Right hindlimb (tissue), 1 donor: ENCODE data around the gene TTLL4.

Experiments
- DNase-seq: peaks from one replicate; pipeline ENCODE4 v3.0.0-alpha.2; 2018

Gene TTLL4

DNA sequence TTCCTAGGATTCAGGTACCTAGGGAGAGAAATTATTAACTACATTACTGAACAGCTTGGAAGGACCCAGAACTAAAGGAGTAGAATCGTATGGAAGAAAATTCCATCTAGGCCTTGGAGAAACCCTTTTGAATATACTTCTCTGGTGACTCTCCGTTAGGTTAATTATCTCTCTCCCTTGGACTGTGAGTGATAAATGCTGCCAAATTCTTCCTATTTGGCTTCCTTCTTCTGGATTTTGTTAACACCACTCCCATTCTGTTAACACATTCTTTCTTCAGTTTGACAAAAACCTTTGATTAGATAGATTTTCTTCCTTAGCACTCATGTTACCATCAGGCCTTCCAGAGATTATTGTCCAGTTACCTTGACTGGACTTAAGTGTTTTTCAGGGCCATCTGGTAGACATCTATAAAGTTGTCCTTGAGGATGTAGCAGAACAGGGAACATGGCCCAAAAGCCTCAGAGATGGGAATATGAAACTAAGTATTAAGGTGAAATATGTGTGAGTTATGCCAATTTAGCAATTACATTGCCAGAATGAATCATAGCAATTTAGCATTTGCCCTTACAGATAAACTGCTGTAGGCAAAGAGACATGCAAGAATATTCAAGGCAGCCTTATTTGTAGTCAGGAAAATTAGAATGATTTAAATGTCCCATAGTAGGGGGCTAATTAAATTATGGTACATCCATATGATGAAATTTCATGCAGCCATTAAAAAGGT lies 78.1 kb downstream of the TTLL4 start:
- DNase-seq = no peak

DNA sequence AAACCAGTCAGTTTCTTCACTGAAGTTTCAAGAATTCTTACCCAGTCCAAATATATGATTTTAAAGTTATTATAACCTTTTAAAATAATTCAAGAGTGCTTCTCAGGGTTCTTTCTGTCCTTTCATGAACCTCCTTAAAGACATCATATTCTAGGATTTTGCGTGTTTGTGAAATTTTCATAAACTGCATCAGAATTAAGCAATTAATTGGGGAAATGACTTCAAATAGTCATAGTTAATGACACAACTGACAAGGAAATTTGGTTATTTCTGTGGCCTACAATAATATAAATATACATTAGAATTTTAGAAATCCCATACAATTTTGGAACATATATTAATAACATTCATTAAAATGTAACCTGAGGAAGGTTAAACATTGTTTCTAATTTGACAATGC lies 81.8 kb downstream of the TTLL4 start:
- no peak for DNase-seq

DNA sequence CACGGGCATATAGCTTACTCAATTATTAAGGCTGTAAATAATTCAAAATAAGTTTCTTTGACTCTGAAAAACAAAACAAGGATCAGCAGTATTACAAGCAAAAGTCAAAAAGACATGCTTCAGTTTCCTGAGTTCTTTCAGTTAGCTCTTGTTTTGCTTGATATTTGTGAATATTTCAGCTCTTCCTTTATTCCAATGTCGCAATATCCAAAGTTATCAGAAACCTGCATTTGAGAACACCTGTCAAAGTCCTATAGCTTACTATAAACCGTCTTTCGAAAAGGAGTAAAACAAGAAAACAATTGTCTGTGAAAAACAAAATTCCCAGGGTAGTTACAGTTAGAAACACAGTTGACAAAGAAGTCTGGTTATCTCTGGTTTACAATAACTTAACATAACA lies 86.1 kb downstream of the TTLL4 start:
- no peak for DNase-seq

DNA sequence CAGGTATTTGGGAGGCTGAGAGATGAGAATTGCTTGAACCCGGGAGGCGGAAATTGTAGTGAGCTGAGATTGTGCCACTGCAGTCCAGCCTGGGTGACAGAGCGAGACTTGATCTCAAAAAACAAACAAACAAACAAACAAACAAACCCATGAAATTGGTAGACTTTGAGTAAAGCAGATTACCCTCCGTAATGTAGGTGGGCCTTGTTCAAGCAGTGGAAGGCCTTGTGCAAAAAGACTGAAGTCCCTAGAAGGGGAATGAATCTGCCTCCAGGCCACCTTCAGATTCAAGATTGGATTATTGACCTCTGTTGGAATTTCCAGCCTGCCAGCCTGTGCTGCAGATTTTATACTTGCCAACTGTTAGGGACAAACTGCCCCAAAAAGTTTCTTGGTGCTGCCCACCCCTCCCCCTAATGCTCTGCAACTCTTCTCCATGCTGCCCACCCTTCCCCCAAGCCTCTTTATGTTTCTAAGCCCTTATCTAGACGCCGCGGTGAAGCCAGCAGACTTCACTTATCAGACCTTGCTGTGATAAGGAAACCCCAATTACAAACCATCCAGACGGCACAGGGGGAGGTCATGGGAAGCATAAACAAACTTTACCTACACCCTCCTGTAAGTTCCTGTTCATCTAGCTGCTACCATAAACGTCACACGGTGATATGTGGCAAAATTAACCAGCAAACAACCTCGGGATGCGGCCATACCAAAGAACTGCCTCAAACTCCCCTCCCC lies 88.3 kb downstream of the TTLL4 start:
- no peak for DNase-seq

GRCh38 chr2:218799990-218800389 lies 89.4 kb downstream of the TTLL4 start:
- no peak for DNase-seq

- no peak for DNase-seq
Measured at GRCh38 chr2:218802386-218802994, 91.9 kb downstream of the TTLL4 start.

DNA sequence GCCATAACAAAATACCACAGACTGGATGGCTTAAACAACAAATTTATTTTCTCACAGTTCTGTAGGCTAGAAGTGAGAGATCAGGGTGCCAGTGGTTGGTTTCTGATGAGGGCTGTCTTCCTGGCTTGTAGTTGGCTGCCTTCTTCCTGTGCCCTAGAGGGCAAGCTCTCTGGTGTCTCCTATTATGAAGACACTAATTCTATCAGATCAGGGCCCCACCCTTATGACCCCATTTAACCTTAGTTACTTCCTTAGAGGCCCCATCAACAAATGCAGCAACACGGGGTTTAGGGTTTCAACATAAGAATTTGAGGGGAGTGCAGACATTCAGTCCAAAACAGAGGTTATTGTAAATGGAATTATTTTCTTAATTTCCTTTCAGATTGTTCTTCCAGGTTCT lies 94.2 kb downstream of the TTLL4 start:
- no peak for DNase-seq
